ENCODE results near the gene TMEM253. TPM values are rescaled to one million over a fixed set of nuclear protein-coding genes. Genes with fewer than 3 reads are reported as not detected.

TMEM253 gene
- total and polyA plus RNA-seq, 9 of the 15 experiments (the other 6 are each of a cell fraction or from before 2014, with no cell fraction given): 0.11 to 0.61 (median 0.26) TPM; not detected in 3

GRCh38 chr14:21103411-21103709, 2.5 kb downstream of the TMEM253 start (continued):
- TF ChIP-seq, protein P1, sequence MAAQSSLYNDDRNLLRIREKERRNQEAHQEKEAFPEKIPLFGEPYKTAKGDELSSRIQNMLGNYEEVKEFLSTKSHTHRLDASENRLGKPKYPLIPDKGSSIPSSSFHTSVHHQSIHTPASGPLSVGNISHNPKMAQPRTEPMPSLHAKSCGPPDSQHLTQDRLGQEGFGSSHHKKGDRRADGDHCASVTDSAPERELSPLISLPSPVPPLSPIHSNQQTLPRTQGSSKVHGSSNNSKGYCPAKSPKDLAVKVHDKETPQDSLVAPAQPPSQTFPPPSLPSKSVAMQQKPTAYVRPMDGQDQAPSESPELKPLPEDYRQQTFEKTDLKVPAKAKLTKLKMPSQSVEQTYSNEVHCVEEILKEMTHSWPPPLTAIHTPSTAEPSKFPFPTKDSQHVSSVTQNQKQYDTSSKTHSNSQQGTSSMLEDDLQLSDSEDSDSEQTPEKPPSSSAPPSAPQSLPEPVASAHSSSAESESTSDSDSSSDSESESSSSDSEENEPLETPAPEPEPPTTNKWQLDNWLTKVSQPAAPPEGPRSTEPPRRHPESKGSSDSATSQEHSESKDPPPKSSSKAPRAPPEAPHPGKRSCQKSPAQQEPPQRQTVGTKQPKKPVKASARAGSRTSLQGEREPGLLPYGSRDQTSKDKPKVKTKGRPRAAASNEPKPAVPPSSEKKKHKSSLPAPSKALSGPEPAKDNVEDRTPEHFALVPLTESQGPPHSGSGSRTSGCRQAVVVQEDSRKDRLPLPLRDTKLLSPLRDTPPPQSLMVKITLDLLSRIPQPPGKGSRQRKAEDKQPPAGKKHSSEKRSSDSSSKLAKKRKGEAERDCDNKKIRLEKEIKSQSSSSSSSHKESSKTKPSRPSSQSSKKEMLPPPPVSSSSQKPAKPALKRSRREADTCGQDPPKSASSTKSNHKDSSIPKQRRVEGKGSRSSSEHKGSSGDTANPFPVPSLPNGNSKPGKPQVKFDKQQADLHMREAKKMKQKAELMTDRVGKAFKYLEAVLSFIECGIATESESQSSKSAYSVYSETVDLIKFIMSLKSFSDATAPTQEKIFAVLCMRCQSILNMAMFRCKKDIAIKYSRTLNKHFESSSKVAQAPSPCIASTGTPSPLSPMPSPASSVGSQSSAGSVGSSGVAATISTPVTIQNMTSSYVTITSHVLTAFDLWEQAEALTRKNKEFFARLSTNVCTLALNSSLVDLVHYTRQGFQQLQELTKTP (IDR thresholded peaks at IDR 0.05; ENCODE audit: low read depth in 1 of 2, partially characterized antibody in 2 of 2): peak in 1 of 2 experiments; percentile 85
- TF ChIP-seq MTA3 (IDR thresholded peaks at IDR 0.05; ENCODE audit: borderline replicate concordance) (no peak), USF1 (CRISPR knock-in tag; IDR thresholded peaks at IDR 0.05) (peak; percentile 70), PHF20 (IDR thresholded peaks at IDR 0.05; ENCODE audit: partially characterized antibody) (peak; percentile 11), HDAC1 (IDR thresholded peaks at IDR 0.05) (0 out of 4 replicates have a peak, but pooled peaks of 1 of the 2 experiments have one; percentile 19), MITF (IDR thresholded peaks at IDR 0.05) (peak; percentile 70), NR2C1 (IDR thresholded peaks at IDR 0.05) (no peak), NR2C1 (tag; IDR thresholded peaks at IDR 0.05) (peak; percentile 88), HDGF (IDR thresholded peaks at IDR 0.05) (peak; percentile 45; the same call in 1 of the 2 replicates), HCFC1 (IDR thresholded peaks at IDR 0.05; ENCODE audit: low read depth, low read length) (peak; percentile 95), ZNF444 (CRISPR knock-in tag; IDR thresholded peaks at IDR 0.05) (no peak), ZNF41 (CRISPR knock-in tag; conservative IDR thresholded peaks at IDR 0.05) (no peak), SIX5 (IDR thresholded peaks at IDR 0.05; ENCODE audit: borderline replicate concordance in 1 of 2, insufficient read depth in 1 of 2, low read depth in 1 of 2, low read length in 2 of 2) (peak in 1 of 2 experiments; percentile 83), ZNF431 (CRISPR knock-in tag; IDR thresholded peaks at IDR 0.05) (0 out of 2 replicates have a peak, but pooled peaks have one; percentile 2), MYC (IDR thresholded peaks at IDR 0.05; ENCODE audit: low read depth, low read length) (0 out of 2 replicates have a peak, but pooled peaks have one; percentile 58), MYC (CRISPR knock-in tag; IDR thresholded peaks at IDR 0.05; ENCODE audit: borderline replicate concordance, low read depth) (no peak), ETV1 (tag; conservative IDR thresholded peaks at IDR 0.05; ENCODE audit: low read depth) (0 out of 2 replicates have a peak, but pooled peaks have one; percentile 33), HMG20A (CRISPR knock-in tag; conservative IDR thresholded peaks at IDR 0.05) (no peak), ZNF143 (CRISPR knock-in tag; IDR thresholded peaks at IDR 0.05) (peak; percentile 95), BHLHE40 (IDR thresholded peaks at IDR 0.05; ENCODE audit: low read length) (no peak; the same call in none of the 2 replicates), FOXJ3 (CRISPR knock-in tag; IDR thresholded peaks at IDR 0.05) (no peak)
- TF ChIP-seq, protein P2, sequence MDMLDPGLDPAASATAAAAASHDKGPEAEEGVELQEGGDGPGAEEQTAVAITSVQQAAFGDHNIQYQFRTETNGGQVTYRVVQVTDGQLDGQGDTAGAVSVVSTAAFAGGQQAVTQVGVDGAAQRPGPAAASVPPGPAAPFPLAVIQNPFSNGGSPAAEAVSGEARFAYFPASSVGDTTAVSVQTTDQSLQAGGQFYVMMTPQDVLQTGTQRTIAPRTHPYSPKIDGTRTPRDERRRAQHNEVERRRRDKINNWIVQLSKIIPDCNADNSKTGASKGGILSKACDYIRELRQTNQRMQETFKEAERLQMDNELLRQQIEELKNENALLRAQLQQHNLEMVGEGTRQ (CRISPR knock-in tag; IDR thresholded peaks at IDR 0.05): peak; percentile 59

Measured in K562 (cell line).